K562 (cell line): ENCODE measurements around the gene TRIO. TPM values are rescaled to one million over a fixed set of nuclear protein-coding genes. Genes with fewer than 3 reads are reported as not detected.
A peak's percentile ranks its signal among the peaks of the same experiment; 100 is the strongest.

Experiments
- ELK1 ChIP-seq: sonication (generic); formaldehyde crosslinking; IDR thresholded peaks from 2 replicates; pipeline ENCODE4 v1.8.1; 2022; ENCODE audit warnings: missing genetic modification reagents
- GMEB1 ChIP-seq: fragments of 250-450 bp; sonication (Bioruptor Pico); IDR thresholded peaks from 2 replicates; pipeline ENCODE4 v1.4.0; 2020; ENCODE audit warnings: mild to moderate bottlenecking
- HES1 ChIP-seq: fragments of 450-650 bp; IDR thresholded peaks from 2 replicates; pipeline ENCODE4 v1.6.1; 2016; ENCODE audit warnings: low read depth, mild to moderate bottlenecking, moderate library complexity
- HMBOX1 ChIP-seq: sonication (generic); IDR thresholded peaks from 2 replicates; pipeline ENCODE4 v1.6.1; 2016
- IRF9 ChIP-seq: fragments of 450-650 bp; IDR thresholded peaks from 2 replicates; pipeline ENCODE4 v1.6.1; 2016; ENCODE audit warnings: missing biosample characterization, missing genetic modification characterization
- KLF16 ChIP-seq: IDR thresholded peaks from 2 replicates; pipeline ENCODE4 v1.6.1; 2016; ENCODE audit warnings: antibody characterized with exemption
- NCOR1 ChIP-seq: fragments of 450-650 bp; IDR thresholded peaks from 2 replicates; pipeline ENCODE4 v1.6.1; 2016; ENCODE audit warnings: mild to moderate bottlenecking, moderate library complexity
- RNF219 ChIP-seq: fragments of 250-450 bp; sonication (Bioruptor Pico); IDR thresholded peaks from 2 replicates; pipeline ENCODE4 v1.5.0; 2022; ENCODE audit warnings: mild to moderate bottlenecking
- RREB1 ChIP-seq: fragments of 250-450 bp; sonication (Bioruptor Pico); IDR thresholded peaks from 2 replicates; pipeline ENCODE4 v1.4.0; 2020
- TCF3 ChIP-seq: sonication (generic); formaldehyde crosslinking; IDR thresholded peaks from 2 replicates; pipeline ENCODE4 v1.4.0; 2020; ENCODE audit warnings: mild to moderate bottlenecking, missing genetic modification reagents
- VEZF1 ChIP-seq: fragments of 200-800 bp; sonication (Bioruptor generic); IDR thresholded peaks from 2 replicates; pipeline ENCODE4 v1.6.1; 2017; ENCODE audit warnings: missing genetic modification characterization, missing compliant biosample characterization
- ZNF212 ChIP-seq: fragments of 450-650 bp; formaldehyde crosslinking; IDR thresholded peaks from 2 replicates; pipeline ENCODE4 v1.4.0; 2020; ENCODE audit warnings: mild to moderate bottlenecking
- polyA plus RNA-seq, 8 experiments: library from polyadenylated mRNA; depleted of rRNA in 4 of 8; stranded (reverse) in 5 of 8; unstranded in 3 of 8; fragments of >200 nt; fragmentation: Nextera tagmentation in 2 of 8; fragmentation: Illumina TruSeq in 1 of 8; extraction: Ambion mirVana in 2 of 8; extraction: Trizol in 1 of 8; gene quantifications; 2 replicates each; pipeline versions ENCODE4 v1.2.1 to v1.2.3, GENCODE V29; 2011 to 2014; ENCODE audit warnings: inconsistent platforms in 1 of 8, missing spikeins in 1 of 8
- total RNA-seq, 7 experiments: library from RNA; depleted of rRNA in 6 of 7; stranded (reverse); fragments of >200 nt in 6 of 7; fragmentation: Illumina TruSeq in 2 of 7; extraction: Trizol in 2 of 7; gene quantifications; 2 replicates each; pipeline versions ENCODE4 v1.2.1 to v1.2.3, GENCODE V29; 2011 to 2021; ENCODE audit warnings: low replicate concordance in 1 of 7

TRIO gene
- total and polyA plus RNA-seq, 9 of the 15 experiments (the other 6 are each of a cell fraction or from before 2014, with no cell fraction given) = 0.24 to 5.0 (median 1.1) TPM

- TF ChIP-seq VEZF1 (CRISPR knock-in tag) (peak; percentile 47; the same call in 1 of the 2 replicates), KLF16 (no peak), NCOR1 (no peak), ELK1 (CRISPR knock-in tag) (no peak), ZNF212 (CRISPR knock-in tag) (no peak), GMEB1 (CRISPR knock-in tag) (0 out of 2 replicates have a peak, but pooled peaks have one; percentile 1), RREB1 (CRISPR knock-in tag) (no peak), IRF9 (tag) (no peak), HES1 (no peak), TCF3 (CRISPR knock-in tag) (0 out of 2 replicates have a peak, but pooled peaks have one; percentile 14), RNF219 (CRISPR knock-in tag) (no peak), HMBOX1 (peak; percentile 16; the same call in 1 of the 2 replicates)
These were observed 320.5 kb downstream of the TRIO start (continued) for GRCh38 chr5:14463629-14464028.
